H9 (cell line): Measurements from ENCODE around the gene IL25. TPM values are rescaled to one million over a fixed set of nuclear protein-coding genes. Genes with fewer than 3 reads are reported as not detected.

Source experiments
- DNase-seq: peaks from one replicate; pipeline ENCODE4 v3.0.0-alpha.2; 2017
- H2AFZ ChIP-seq: one replicate; pipeline ENCODE4 v1.6.1; 2013; ENCODE audit warnings: mild to moderate bottlenecking, low read length, control low read depth, moderate library complexity
- H2AK5ac ChIP-seq: 2 replicates; pipeline ENCODE4 v1.6.1; 2013; ENCODE audit warnings: low read length, control low read depth, mixed read lengths; ENCODE audit not compliant: insufficient read length
- H2BK120ac ChIP-seq: one replicate; pipeline ENCODE4 v1.6.1; 2013; ENCODE audit warnings: low read depth, mild to moderate bottlenecking, low read length, control low read depth, inconsistent platforms; ENCODE audit not compliant: poor library complexity, severe bottlenecking
- H2BK12ac ChIP-seq: 2 replicates; pipeline ENCODE4 v1.6.1; 2013; ENCODE audit warnings: low read length, control low read depth, mixed read lengths, low read depth; ENCODE audit not compliant: insufficient read length
- H2BK15ac ChIP-seq: 2 replicates; pipeline ENCODE4 v1.6.1; 2013; ENCODE audit warnings: low read depth, low read length, control low read depth
- H2BK20ac ChIP-seq: one replicate; pipeline ENCODE4 v1.6.1; 2013; ENCODE audit warnings: low read depth, mild to moderate bottlenecking, low read length, control low read depth, inconsistent platforms; ENCODE audit not compliant: poor library complexity, severe bottlenecking
- H2BK5ac ChIP-seq: 2 replicates; pipeline ENCODE4 v1.6.1; 2013; ENCODE audit warnings: low read length, control low read depth, mixed read lengths; ENCODE audit not compliant: insufficient read length
- H3K14ac ChIP-seq: 2 replicates; pipeline ENCODE4 v1.6.1; 2013; ENCODE audit warnings: low read length, control low read depth; ENCODE audit not compliant: insufficient read depth
- H3K18ac ChIP-seq: 2 replicates; pipeline ENCODE4 v1.6.1; 2013; ENCODE audit warnings: low read depth, mild to moderate bottlenecking, mixed read lengths, low read length, control low read depth; ENCODE audit not compliant: insufficient read length
- H3K23ac ChIP-seq: 2 replicates; pipeline ENCODE4 v1.6.1; 2013; ENCODE audit warnings: low read length, control low read depth, mixed read lengths, low read depth; ENCODE audit not compliant: insufficient read length
- H3K23me2 ChIP-seq: 2 replicates; pipeline ENCODE4 v1.6.1; 2013; ENCODE audit warnings: low read depth, mild to moderate bottlenecking, mixed read lengths, low read length, control low read depth; ENCODE audit not compliant: insufficient read length, poor library complexity, severe bottlenecking
- H3K27ac ChIP-seq: 2 replicates; pipeline ENCODE4 v1.5.1; 2013; ENCODE audit warnings: low read length, control low read depth, mixed read lengths, low read depth; ENCODE audit not compliant: insufficient read length
- H3K27me3 ChIP-seq: 2 replicates; pipeline ENCODE4 v1.6.1; 2013; ENCODE audit warnings: low read length, control low read depth, inconsistent platforms; ENCODE audit not compliant: insufficient read depth
- H3K4ac ChIP-seq: 2 replicates; pipeline ENCODE4 v1.6.1; 2013; ENCODE audit warnings: low read depth, mild to moderate bottlenecking, control low read depth, inconsistent platforms, low read length, moderate library complexity
- H3K4me1 ChIP-seq: 2 replicates; pipeline ENCODE4 v1.6.1; 2013; ENCODE audit warnings: low read length, control low read depth, inconsistent platforms; ENCODE audit not compliant: insufficient read depth
- H3K4me2 ChIP-seq: 2 replicates; pipeline ENCODE4 v1.6.1; 2013; ENCODE audit warnings: low read length, control low read depth, mixed read lengths; ENCODE audit not compliant: insufficient read length, insufficient read depth
- H3K56ac ChIP-seq: 2 replicates; pipeline ENCODE4 v1.6.1; 2013; ENCODE audit warnings: low read depth, mild to moderate bottlenecking, mixed read lengths, low read length, control low read depth; ENCODE audit not compliant: insufficient read length
- H3K79me1 ChIP-seq: 2 replicates; pipeline ENCODE4 v1.6.1; 2013; ENCODE audit warnings: low read depth, mild to moderate bottlenecking, moderate library complexity, low read length, control low read depth, inconsistent platforms; ENCODE audit not compliant: insufficient read depth, poor library complexity, severe bottlenecking
- H3K79me2 ChIP-seq: 2 replicates; pipeline ENCODE4 v1.6.1; 2013; ENCODE audit warnings: low read length, control low read depth, inconsistent platforms; ENCODE audit not compliant: insufficient read depth
- H3K9ac ChIP-seq: 2 replicates; pipeline ENCODE4 v1.6.1; 2013; ENCODE audit warnings: low read length, control low read depth, mixed read lengths; ENCODE audit not compliant: insufficient read length; ENCODE audit errors: extremely low read depth
- H3K9me3 ChIP-seq: one replicate; pipeline ENCODE4 v1.6.1; 2013; ENCODE audit warnings: low read depth, low read length, inconsistent platforms; ENCODE audit not compliant: control insufficient read depth
- H3T11ph ChIP-seq: one replicate; pipeline ENCODE4 v1.6.1; 2013; ENCODE audit warnings: mild to moderate bottlenecking, low read length, control low read depth, inconsistent platforms
- H4K20me1 ChIP-seq: one replicate; pipeline ENCODE4 v1.6.1; 2013; ENCODE audit not compliant: control insufficient read depth, insufficient read length, insufficient read depth
- H4K5ac ChIP-seq: 2 replicates; pipeline ENCODE4 v1.6.1; 2013; ENCODE audit warnings: low read depth, mild to moderate bottlenecking, mixed read lengths, low read length, control low read depth; ENCODE audit not compliant: insufficient read length
- H4K8ac ChIP-seq: replicated peaks from 2 replicates; pipeline ENCODE4 v1.6.1; 2013; ENCODE audit warnings: low read length, control low read depth, mixed read lengths, low read depth; ENCODE audit not compliant: insufficient read length
- H4K91ac ChIP-seq: 2 replicates; pipeline ENCODE4 v1.6.1; 2013; ENCODE audit warnings: low read depth, mild to moderate bottlenecking, moderate library complexity, mixed read lengths, low read length, control low read depth; ENCODE audit not compliant: insufficient read length
- H3K27ac Mint-ChIP-seq, 3 experiments: 2 replicates in 2 of 3; 3 replicates in 1 of 3; pipeline ENCODE4 v1.8.0; 2020 to 2021; ENCODE audit warnings: mixed read lengths in 3 of 3, mild to moderate bottlenecking in 1 of 3, moderate library complexity in 1 of 3
- H3K27me3 Mint-ChIP-seq: 2 replicates; pipeline ENCODE4 v1.8.0; 2021; ENCODE audit warnings: low read depth, mild to moderate bottlenecking, moderate library complexity, mixed read lengths
- H3K36me3 Mint-ChIP-seq, 3 experiments: 2 replicates in 2 of 3; 3 replicates in 1 of 3; pipeline ENCODE4 v1.8.0; 2020 to 2021; ENCODE audit warnings: low read depth in 3 of 3, mixed read lengths in 3 of 3; ENCODE audit not compliant: insufficient read depth in 1 of 3
- H3K4me1 Mint-ChIP-seq, 2 experiments: 2 replicates each; pipeline ENCODE4 v1.8.0; 2020; ENCODE audit warnings: mixed read lengths in 2 of 2
- H3K4me3 Mint-ChIP-seq, 2 experiments: 2 replicates in 1 of 2; 3 replicates in 1 of 2; pipeline ENCODE4 v1.8.0; 2020 to 2021; ENCODE audit warnings: mild to moderate bottlenecking in 2 of 2, mixed read lengths in 2 of 2, moderate library complexity in 1 of 2
- H3K9me3 Mint-ChIP-seq, 2 experiments: 2 replicates in 1 of 2; 3 replicates in 1 of 2; pipeline ENCODE4 v1.8.0; 2020; ENCODE audit warnings: mild to moderate bottlenecking in 2 of 2, mixed read lengths in 2 of 2, moderate library complexity in 1 of 2
- CTCF ChIP-seq: fragments of 200-600 bp; sonication (generic); conservative IDR thresholded peaks from 3 replicates; pipeline ENCODE4 v1.8.0; 2021; ENCODE audit warnings: antibody characterized with exemption, mild to moderate bottlenecking
- WGBS: extraction: QIAGEN DNeasy Blood & Tissue Kit; methylation state at CpG from one replicate; pipeline ENCODE4 v1.1.7; 2013; ENCODE audit warnings: missing lambda C conversion rate, low lambda C conversion rate, mixed read lengths; ENCODE audit not compliant: insufficient read length; ENCODE audit errors: extremely low coverage; 5-methylcytosine and 5-hydroxymethylcytosine counted together
- total RNA-seq: library from RNA; stranded (reverse); gene quantifications from 2 replicates; pipeline ENCODE4 v1.2.1, GENCODE V29; 2021

The IL25 gene
- total RNA-seq, 1 experiment from 2014 or later: not detected

GRCh38 chr14:23344481-23344880, 28.1 kb upstream of the IL25 start:
- H3K4me3 Mint-ChIP-seq: no peak overlapping the region; a peak in 1 of 5 replicates
- H4K20me1 ChIP-seq: no peaks in the 10 kb centered on the region

More at GRCh38 chr14:23344481-23344880, 28.1 kb upstream of the IL25 start:
- Histone ChIP-seq H3T11ph (no peak overlapping the region), H3K79me1 (no peaks in the 10 kb centered on the region), H3K4me1 (no peaks in the 10 kb centered on the region; the same call in 1 of the 2 replicates), H3K56ac (no peak overlapping the region), H3K27ac (no peak overlapping the region), H3K14ac (no peak overlapping the region), H3K4ac (no peak overlapping the region), H3K23ac (no peak overlapping the region), H3K23me2 (no peaks in the 10 kb centered on the region), H4K91ac (no peak overlapping the region), H3K9ac (no peak overlapping the region), H2BK12ac (no peak overlapping the region), H4K8ac (no peak overlapping the region), H3K18ac (no peak overlapping the region), H3K79me2 (no peaks in the 10 kb centered on the region), H2BK5ac (no peak overlapping the region), H2AFZ (no peak overlapping the region), H2BK20ac (no peak overlapping the region), H3K27me3 (no peaks in the 10 kb centered on the region), H3K4me2 (no peak overlapping the region), H4K5ac (no peak overlapping the region), H2BK120ac (no peak overlapping the region), H2AK5ac (no peak overlapping the region), H2BK15ac (no peak overlapping the region), H3K9me3 (no peaks in the 10 kb centered on the region)
- H3K27me3 Mint-ChIP-seq: peaks cover 2% of the 10 kb centered on the region
- H3K4me1 Mint-ChIP-seq: peaks cover 18 to 19% of the 10 kb centered on the region in 2 experiments
- peaks cover 4 to 24% (median 18%) of the 10 kb centered on the region in 3 experiments; a peak in 6 of 7 replicates for H3K36me3 Mint-ChIP-seq
- no peak overlapping the region; a peak in 1 of 7 replicates for H3K27ac Mint-ChIP-seq
- peaks cover 20 to 22% of the 10 kb centered on the region in 2 experiments for H3K9me3 Mint-ChIP-seq
- no CpG with 5 or more reads among the region's 3 CpGs for WGBS
- TF ChIP-seq CTCF: 0 out of 3 replicates have a peak, but pooled peaks have one; percentile 22
- no peak for DNase-seq
